SK-N-MC (cell line): ENCODE measurements around the gene GRIK3.

Experiments
- EZH2 ChIP-seq: fragments of 200-600 bp; sonication (generic); IDR thresholded peaks from one replicate; pipeline ENCODE4 v1.6.1; 2017; ENCODE audit warnings: antibody characterized with exemption
- FOXP2 ChIP-seq: optimal IDR thresholded peaks from 2 replicates; pipeline ENCODE3; 2011; ENCODE audit warnings: mild to moderate bottlenecking, moderate library complexity; ENCODE audit not compliant: insufficient read depth; ENCODE audit errors: extremely low read length, control extremely low read depth
- POLR2AphosphoS5 ChIP-seq: IDR thresholded peaks from 2 replicates; pipeline ENCODE4 v1.6.1; 2012; ENCODE audit warnings: mild to moderate bottlenecking, low read depth, low read length, borderline replicate concordance

DNA sequence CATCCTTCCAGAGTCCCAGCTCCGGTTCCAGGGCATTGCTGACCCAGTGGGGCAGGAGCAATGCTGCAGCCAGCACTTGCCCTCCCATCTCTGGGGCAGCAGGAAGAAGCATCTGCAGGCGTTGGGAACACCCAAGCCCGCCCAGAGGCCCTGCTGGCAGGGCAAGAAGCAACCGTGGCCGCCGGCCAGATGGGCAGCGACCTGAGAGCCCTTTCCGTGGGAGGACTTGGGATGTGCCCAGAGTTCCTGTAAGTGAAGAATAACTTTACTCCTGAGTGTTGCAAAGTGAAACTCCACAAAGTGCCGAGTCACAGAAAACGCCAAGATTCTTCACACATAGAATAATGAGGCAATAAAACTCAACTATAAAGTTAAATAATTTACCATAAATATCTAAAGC, 46.0 kb downstream of the GRIK3 start:
- TF ChIP-seq EZH2 (no peak), POLR2AphosphoS5 (no peak), FOXP2 (no peak)
